GM23338 (cell line): ENCODE measurements around the gene MICAL2.

ENCODE experiments used
- CREB1 ChIP-seq: fragments of 250-450 bp; sonication (Bioruptor Pico); IDR thresholded peaks from 2 replicates; pipeline ENCODE4 v1.5.0; 2020; ENCODE audit warnings: low read depth, mild to moderate bottlenecking, moderate library complexity
- EZH2 ChIP-seq: fragments of 200-600 bp; sonication (generic); IDR thresholded peaks from one replicate; pipeline ENCODE4 v1.8.0; 2017; ENCODE audit warnings: antibody characterized with exemption, mild to moderate bottlenecking, low read depth; ENCODE audit not compliant: unreplicated experiment
- EZH2phosphoT487 ChIP-seq: fragments of 200-600 bp; sonication (generic); IDR thresholded peaks from one replicate; pipeline ENCODE4 v1.8.1; 2018; ENCODE audit warnings: antibody characterized with exemption; ENCODE audit not compliant: unreplicated experiment
- JUNB ChIP-seq: IDR thresholded peaks from one replicate; pipeline ENCODE4 v1.6.1; 2016; ENCODE audit warnings: antibody characterized with exemption; ENCODE audit not compliant: unreplicated experiment
- POLR2AphosphoS5 ChIP-seq: IDR thresholded peaks from 2 replicates; pipeline ENCODE4 v1.6.1; 2016; ENCODE audit warnings: antibody characterized with exemption, low read depth
- STAT1 ChIP-seq: IDR thresholded peaks from one replicate; pipeline ENCODE4 v1.6.1; 2016; ENCODE audit warnings: antibody characterized with exemption; ENCODE audit not compliant: unreplicated experiment
- ZNF114 ChIP-seq: fragments of 250-450 bp; sonication (Bioruptor Pico); IDR thresholded peaks from 2 replicates; pipeline ENCODE4 v1.5.0; 2020; ENCODE audit warnings: mild to moderate bottlenecking, moderate library complexity
- ZNF331 ChIP-seq: fragments of 250-450 bp; sonication (Bioruptor Pico); IDR thresholded peaks from 2 replicates; pipeline ENCODE4 v1.5.0; 2020; ENCODE audit warnings: low read depth, mild to moderate bottlenecking, moderate library complexity
- TF ChIP-seq, protein P1 (sequence below), 2 experiments: fragments of 200-600 bp in 1 of 2; sonication (generic) in 1 of 2; conservative IDR thresholded peaks; 2 replicates each; pipeline versions ENCODE4 v1.5.1 to v1.6.1; 2016 to 2017; ENCODE audit warnings: antibody characterized with exemption in 2 of 2, low read depth in 2 of 2, mild to moderate bottlenecking in 2 of 2, moderate library complexity in 1 of 2
- TF ChIP-seq, protein P2 (sequence below): IDR thresholded peaks from one replicate; pipeline ENCODE4 v1.6.1; 2018; ENCODE audit warnings: antibody characterized with exemption; ENCODE audit not compliant: unreplicated experiment

DNA sequence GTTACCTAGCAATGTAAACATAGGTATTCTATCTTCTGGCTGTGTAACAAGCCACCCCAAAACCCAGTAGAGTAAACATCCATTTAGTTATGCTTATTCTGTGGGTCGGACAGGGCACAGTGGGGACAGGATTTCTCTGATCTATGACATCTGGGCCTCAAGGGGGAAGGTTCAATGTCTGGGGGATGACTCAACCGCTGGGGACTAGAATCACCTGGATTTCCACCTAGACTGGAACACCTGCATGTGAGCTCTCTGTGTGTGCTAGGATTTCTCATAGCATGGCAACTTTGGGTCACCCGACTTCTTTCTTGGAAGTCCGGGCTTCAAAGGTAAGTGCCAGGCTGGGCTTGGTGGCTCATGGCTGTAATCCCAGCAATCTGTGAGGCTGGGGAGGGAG lies 36.5 kb upstream of the MICAL2 start:
- TF ChIP-seq, protein P1, sequence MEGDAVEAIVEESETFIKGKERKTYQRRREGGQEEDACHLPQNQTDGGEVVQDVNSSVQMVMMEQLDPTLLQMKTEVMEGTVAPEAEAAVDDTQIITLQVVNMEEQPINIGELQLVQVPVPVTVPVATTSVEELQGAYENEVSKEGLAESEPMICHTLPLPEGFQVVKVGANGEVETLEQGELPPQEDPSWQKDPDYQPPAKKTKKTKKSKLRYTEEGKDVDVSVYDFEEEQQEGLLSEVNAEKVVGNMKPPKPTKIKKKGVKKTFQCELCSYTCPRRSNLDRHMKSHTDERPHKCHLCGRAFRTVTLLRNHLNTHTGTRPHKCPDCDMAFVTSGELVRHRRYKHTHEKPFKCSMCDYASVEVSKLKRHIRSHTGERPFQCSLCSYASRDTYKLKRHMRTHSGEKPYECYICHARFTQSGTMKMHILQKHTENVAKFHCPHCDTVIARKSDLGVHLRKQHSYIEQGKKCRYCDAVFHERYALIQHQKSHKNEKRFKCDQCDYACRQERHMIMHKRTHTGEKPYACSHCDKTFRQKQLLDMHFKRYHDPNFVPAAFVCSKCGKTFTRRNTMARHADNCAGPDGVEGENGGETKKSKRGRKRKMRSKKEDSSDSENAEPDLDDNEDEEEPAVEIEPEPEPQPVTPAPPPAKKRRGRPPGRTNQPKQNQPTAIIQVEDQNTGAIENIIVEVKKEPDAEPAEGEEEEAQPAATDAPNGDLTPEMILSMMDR (conservative IDR thresholded peaks at IDR 0.05; ENCODE audit: low read depth in 2 of 2) = no peak
- TF ChIP-seq, protein P2, sequence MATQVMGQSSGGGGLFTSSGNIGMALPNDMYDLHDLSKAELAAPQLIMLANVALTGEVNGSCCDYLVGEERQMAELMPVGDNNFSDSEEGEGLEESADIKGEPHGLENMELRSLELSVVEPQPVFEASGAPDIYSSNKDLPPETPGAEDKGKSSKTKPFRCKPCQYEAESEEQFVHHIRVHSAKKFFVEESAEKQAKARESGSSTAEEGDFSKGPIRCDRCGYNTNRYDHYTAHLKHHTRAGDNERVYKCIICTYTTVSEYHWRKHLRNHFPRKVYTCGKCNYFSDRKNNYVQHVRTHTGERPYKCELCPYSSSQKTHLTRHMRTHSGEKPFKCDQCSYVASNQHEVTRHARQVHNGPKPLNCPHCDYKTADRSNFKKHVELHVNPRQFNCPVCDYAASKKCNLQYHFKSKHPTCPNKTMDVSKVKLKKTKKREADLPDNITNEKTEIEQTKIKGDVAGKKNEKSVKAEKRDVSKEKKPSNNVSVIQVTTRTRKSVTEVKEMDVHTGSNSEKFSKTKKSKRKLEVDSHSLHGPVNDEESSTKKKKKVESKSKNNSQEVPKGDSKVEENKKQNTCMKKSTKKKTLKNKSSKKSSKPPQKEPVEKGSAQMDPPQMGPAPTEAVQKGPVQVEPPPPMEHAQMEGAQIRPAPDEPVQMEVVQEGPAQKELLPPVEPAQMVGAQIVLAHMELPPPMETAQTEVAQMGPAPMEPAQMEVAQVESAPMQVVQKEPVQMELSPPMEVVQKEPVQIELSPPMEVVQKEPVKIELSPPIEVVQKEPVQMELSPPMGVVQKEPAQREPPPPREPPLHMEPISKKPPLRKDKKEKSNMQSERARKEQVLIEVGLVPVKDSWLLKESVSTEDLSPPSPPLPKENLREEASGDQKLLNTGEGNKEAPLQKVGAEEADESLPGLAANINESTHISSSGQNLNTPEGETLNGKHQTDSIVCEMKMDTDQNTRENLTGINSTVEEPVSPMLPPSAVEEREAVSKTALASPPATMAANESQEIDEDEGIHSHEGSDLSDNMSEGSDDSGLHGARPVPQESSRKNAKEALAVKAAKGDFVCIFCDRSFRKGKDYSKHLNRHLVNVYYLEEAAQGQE = no peak
- no peak for TF ChIP-seq POLR2AphosphoS5
- no peak for TF ChIP-seq EZH2
- TF ChIP-seq EZH2phosphoT487 = no peak
- no peak for TF ChIP-seq CREB1 (CRISPR knock-in tag)
- TF ChIP-seq ZNF331 (CRISPR knock-in tag) = no peak
- no peak for TF ChIP-seq STAT1
- TF ChIP-seq ZNF114 = no peak
- TF ChIP-seq JUNB = no peak
